ENCODE measurements around the gene THEMIS2.

THEMIS2 gene

GRCh38 chr1:27886353-27886679 lies 14.0 kb downstream of the THEMIS2 start:
- no peak for DNase-seq (ENCODE audit: low spot score)

- no peak for DNase-seq (ENCODE audit: low spot score)
These were observed 14.4 kb downstream of the THEMIS2 start for GRCh38 chr1:27886744-27887143.

GRCh38 chr1:27887215-27888021 lies 15.1 kb downstream of the THEMIS2 start:
- peak; percentile 69 for DNase-seq (ENCODE audit: low spot score)

GRCh38 chr1:27889506-27889905 lies 17.2 kb downstream of the THEMIS2 start:
- DNase-seq (ENCODE audit: low spot score), result no peak

- peak; percentile 71 for DNase-seq (ENCODE audit: low spot score)
These were observed 19.0 kb downstream of the THEMIS2 start for GRCh38 chr1:27891196-27891889.

GRCh38 chr1:27894521-27894920 lies 22.2 kb downstream of the THEMIS2 start:
- DNase-seq (ENCODE audit: low spot score), result no peak

GRCh38 chr1:27906759-27907158 lies 34.4 kb downstream of the THEMIS2 start:
- DNase-seq (ENCODE audit: low spot score), result no peak

GRCh38 chr1:27912429-27912828 lies 40.1 kb downstream of the THEMIS2 start:
- peak; percentile 33 for DNase-seq (ENCODE audit: low spot score)

GRCh38 chr1:27915082-27915575 lies 42.8 kb downstream of the THEMIS2 start:
- no peak for DNase-seq (ENCODE audit: low spot score)

GRCh38 chr1:27922272-27922671 lies 49.9 kb downstream of the THEMIS2 start:
- no peak for DNase-seq (ENCODE audit: low spot score)

- DNase-seq (ENCODE audit: low spot score), result no peak
These were observed 56.0 kb downstream of the THEMIS2 start for GRCh38 chr1:27928216-27928954.

GRCh38 chr1:27931184-27931583 lies 58.8 kb downstream of the THEMIS2 start:
- no peak for DNase-seq (ENCODE audit: low spot score)

- DNase-seq (ENCODE audit: low spot score), result no peak
These were observed 59.4 kb downstream of the THEMIS2 start for GRCh38 chr1:27931759-27932158.

GRCh38 chr1:27934818-27935549 lies 62.6 kb downstream of the THEMIS2 start, which contains the start of gene SMPDL3B:
SMPDL3B (plus strand) TSS chr1:27935000; CDS start chr1:27935184, 184 bp downstream.
- no peak for DNase-seq (ENCODE audit: low spot score)

- no peak for DNase-seq (ENCODE audit: low spot score)
These were observed 63.4 kb downstream of the THEMIS2 start for GRCh38 chr1:27935721-27936120.
